HUES6 (cell line): ENCODE measurements around the gene KLHL29.

Experiments used
- H3K27ac ChIP-seq: 2 replicates; pipeline ENCODE4 v1.7.0; 2013; ENCODE audit warnings: low read depth, mild to moderate bottlenecking, low read length, inconsistent platforms
- H3K27me3 ChIP-seq: 2 replicates; pipeline ENCODE4 v1.6.1; 2013; ENCODE audit warnings: low read length; ENCODE audit not compliant: control insufficient read depth, insufficient read depth
- H3K36me3 ChIP-seq: 2 replicates; pipeline ENCODE4 v1.6.1; 2013; ENCODE audit warnings: low read length; ENCODE audit not compliant: control insufficient read depth, insufficient read depth
- H3K4me1 ChIP-seq: 2 replicates; pipeline ENCODE4 v1.6.1; 2013; ENCODE audit warnings: low read length; ENCODE audit not compliant: control insufficient read depth, insufficient read depth
- H3K4me3 ChIP-seq: 2 replicates; pipeline ENCODE4 v1.5.1; 2013; ENCODE audit warnings: low read depth, low read length
- H3K9ac ChIP-seq: one replicate; pipeline ENCODE4 v1.6.1; 2013; ENCODE audit warnings: mild to moderate bottlenecking, low read length
- H3K9me3 ChIP-seq: 2 replicates; pipeline ENCODE4 v1.6.1; 2013; ENCODE audit warnings: low read depth, low read length; ENCODE audit not compliant: control insufficient read depth, insufficient read depth

The KLHL29 gene

GRCh38 chr2:23553561-23553960 is 168.6 kb downstream of the KLHL29 start:
- H3K9me3 ChIP-seq = no peaks in the 10 kb centered on the region
- no peak overlapping the region for H3K27ac ChIP-seq
- H3K9ac ChIP-seq = no peak overlapping the region
- H3K27me3 ChIP-seq = no peaks in the 10 kb centered on the region
- H3K36me3 ChIP-seq = no peaks in the 10 kb centered on the region
- H3K4me1 ChIP-seq = peaks cover 7% of the 10 kb centered on the region; the same call in 1 of the 2 replicates
- H3K4me3 ChIP-seq = no peak overlapping the region

GRCh38 chr2:23554054-23554697 is 169.2 kb downstream of the KLHL29 start:
- H3K27me3 ChIP-seq = no peaks in the 10 kb centered on the region

GRCh38 chr2:23555944-23556343 is 171.0 kb downstream of the KLHL29 start:
- Histone ChIP-seq H3K9me3 (no peaks in the 10 kb centered on the region), H3K9ac (no peak overlapping the region), H3K36me3 (no peaks in the 10 kb centered on the region), H3K27me3 (no peaks in the 10 kb centered on the region), H3K27ac (no peak overlapping the region), H3K4me1 (no peaks in the 10 kb centered on the region), H3K4me3 (no peak overlapping the region)

More at GRCh38 chr2:23554054-23554697, 169.2 kb downstream of the KLHL29 start:
- Histone ChIP-seq H3K27ac (no peak overlapping the region), H3K9me3 (no peaks in the 10 kb centered on the region), H3K4me3 (no peak overlapping the region), H3K4me1 (peaks cover 3% of the 10 kb centered on the region; the same call in 1 of the 2 replicates), H3K36me3 (no peaks in the 10 kb centered on the region), H3K9ac (no peak overlapping the region)

- no peaks in the 10 kb centered on the region for H3K9me3 ChIP-seq
- H3K27me3 ChIP-seq = no peaks in the 10 kb centered on the region
- H3K27ac ChIP-seq = no peak overlapping the region
- no peak overlapping the region for H3K9ac ChIP-seq
- no peak overlapping the region for H3K4me3 ChIP-seq
- H3K4me1 ChIP-seq = no peaks in the 10 kb centered on the region
- no peaks in the 10 kb centered on the region for H3K36me3 ChIP-seq
Measured at GRCh38 chr2:23556929-23557328, 171.9 kb downstream of the KLHL29 start.

- H3K9me3 ChIP-seq = no peaks in the 10 kb centered on the region
- no peak overlapping the region for H3K4me3 ChIP-seq
- H3K9ac ChIP-seq = no peak overlapping the region
- H3K27ac ChIP-seq = no peak overlapping the region
- H3K4me1 ChIP-seq = no peaks in the 10 kb centered on the region
- H3K36me3 ChIP-seq = no peaks in the 10 kb centered on the region
- no peaks in the 10 kb centered on the region for H3K27me3 ChIP-seq
Measured at GRCh38 chr2:23557455-23557854, 172.5 kb downstream of the KLHL29 start.

- H3K27me3 ChIP-seq = no peaks in the 10 kb centered on the region
Measured at GRCh38 chr2:23559561-23560239, 174.7 kb downstream of the KLHL29 start.

GRCh38 chr2:23561088-23561487 is 176.1 kb downstream of the KLHL29 start:
- H3K9me3 ChIP-seq = no peaks in the 10 kb centered on the region
- no peaks in the 10 kb centered on the region for H3K27me3 ChIP-seq
- H3K9ac ChIP-seq = no peak overlapping the region
- no peak overlapping the region for H3K27ac ChIP-seq
- peaks cover 7% of the 10 kb centered on the region for H3K4me1 ChIP-seq
- H3K4me3 ChIP-seq = no peak overlapping the region
- H3K36me3 ChIP-seq = no peaks in the 10 kb centered on the region

More at GRCh38 chr2:23559561-23560239, 174.7 kb downstream of the KLHL29 start:
- peaks cover 5% of the 10 kb centered on the region; the same call in 1 of the 2 replicates for H3K4me1 ChIP-seq
- no peaks in the 10 kb centered on the region for H3K36me3 ChIP-seq
- no peak overlapping the region for H3K27ac ChIP-seq
- no peaks in the 10 kb centered on the region for H3K9me3 ChIP-seq
- no peak overlapping the region for H3K9ac ChIP-seq
- H3K4me3 ChIP-seq = no peak overlapping the region

GRCh38 chr2:23561544-23561943 is 176.6 kb downstream of the KLHL29 start:
- peaks cover 12% of the 10 kb centered on the region for H3K4me1 ChIP-seq
- H3K27ac ChIP-seq = no peak overlapping the region
- no peaks in the 10 kb centered on the region for H3K27me3 ChIP-seq
- no peaks in the 10 kb centered on the region for H3K9me3 ChIP-seq
- no peak overlapping the region for H3K9ac ChIP-seq
- H3K36me3 ChIP-seq = no peaks in the 10 kb centered on the region
- no peak overlapping the region for H3K4me3 ChIP-seq

- Histone ChIP-seq H3K4me3 (no peak overlapping the region), H3K9ac (no peak overlapping the region), H3K36me3 (no peaks in the 10 kb centered on the region), H3K9me3 (no peaks in the 10 kb centered on the region), H3K27me3 (no peaks in the 10 kb centered on the region), H3K4me1 (peaks cover 14% of the 10 kb centered on the region), H3K27ac (no peak overlapping the region)
Measured at GRCh38 chr2:23562143-23562542, 177.2 kb downstream of the KLHL29 start.

- peaks cover 14% of the 10 kb centered on the region for H3K4me1 ChIP-seq
- H3K9ac ChIP-seq = no peak overlapping the region
- no peak overlapping the region for H3K27ac ChIP-seq
Measured at GRCh38 chr2:23563151-23563550, 178.2 kb downstream of the KLHL29 start.

More at GRCh38 chr2:23563151-23563550, 178.2 kb downstream of the KLHL29 start:
- Histone ChIP-seq H3K9me3 (no peaks in the 10 kb centered on the region), H3K27me3 (no peaks in the 10 kb centered on the region), H3K36me3 (no peaks in the 10 kb centered on the region), H3K4me3 (no peak overlapping the region)
